Panc1 (cell line): ENCODE measurements around the gene RALGAPB. TPM values are rescaled to one million over a fixed set of nuclear protein-coding genes. Genes with fewer than 3 reads are reported as not detected.

ENCODE experiments used
- ATAC-seq: fragments of 200-7000 bp; cut with Tn5 transposase; 2 replicates; pipeline ENCODE4 v1.9.1; 2020; ENCODE audit warnings: mild to moderate bottlenecking, moderate library complexity
- BruUV-seq: library from RNA; stranded (reverse); fragments of 400-500 nt; replicated peaks from 2 replicates; lab custom pipeline; 2021; lab: Mats Ljungman, UMichigan
- CTCF ChIA-PET: fragments of 300-600 bp; sonication (Branson Sonifier 250); formaldehyde crosslinking; loops from one replicate; lab custom pipeline; 2022; ENCODE audit warnings: antibody characterized with exemption; lab: Charles Lee
- POLR2A ChIA-PET: fragments of 300-600 bp; sonication (Branson Sonifier 250); formaldehyde crosslinking; loops from one replicate; lab custom pipeline; 2022; ENCODE audit warnings: antibody characterized with exemption; lab: Charles Lee
- DNase-seq: peaks from one replicate; pipeline ENCODE4 v3.0.0-alpha.2; 2010; ENCODE audit warnings: low read depth, low spot score
- H3K27ac ChIP-seq: 2 replicates; pipeline ENCODE4 v1.5.1; 2011; ENCODE audit warnings: mild to moderate bottlenecking, low read length, inconsistent platforms
- H3K27me3 ChIP-seq: fragments of 200-500 bp; sonication (Bioruptor generic); 2 replicates; pipeline ENCODE4 v1.6.0; 2014; ENCODE audit warnings: low read length, inconsistent platforms; ENCODE audit not compliant: control insufficient read depth, insufficient read depth
- H3K36me3 ChIP-seq: fragments of 200-500 bp; sonication (Bioruptor generic); 2 replicates; pipeline ENCODE4 v1.5.1; 2014; ENCODE audit warnings: inconsistent platforms, mild to moderate bottlenecking, low read length, moderate library complexity; ENCODE audit not compliant: control insufficient read depth, insufficient read depth
- H3K4me1 ChIP-seq: 2 replicates; pipeline ENCODE4 v1.5.1; 2011; ENCODE audit warnings: inconsistent platforms, mild to moderate bottlenecking, low read length, moderate library complexity; ENCODE audit not compliant: control insufficient read depth, insufficient read depth
- H3K4me3 ChIP-seq, 2 experiments: 2 replicates each; pipeline ENCODE4 v1.5.1; 2011 to 2012; ENCODE audit warnings: low read depth in 2 of 2, low read length in 2 of 2, mild to moderate bottlenecking in 2 of 2, inconsistent platforms in 1 of 2, moderate library complexity in 1 of 2
- H3K9me3 ChIP-seq: fragments of 200-500 bp; sonication (Bioruptor generic); 2 replicates; pipeline ENCODE4 v1.5.1; 2014; ENCODE audit warnings: low read depth, mild to moderate bottlenecking, inconsistent platforms, low read length, moderate library complexity; ENCODE audit not compliant: control insufficient read depth, insufficient read depth
- CTCF ChIP-seq: fragments of 450-650 bp; IDR thresholded peaks from 2 replicates; pipeline ENCODE4 v1.5.1; 2017; ENCODE audit warnings: mild to moderate bottlenecking
- POLR2AphosphoS5 ChIP-seq: IDR thresholded peaks from 2 replicates; pipeline ENCODE4 v1.6.1; 2012; ENCODE audit warnings: mild to moderate bottlenecking, low read depth, low read length, moderate library complexity
- REST ChIP-seq, 2 experiments: IDR thresholded peaks; 2 replicates each; pipeline ENCODE4 v1.6.1; 2011 to 2012; ENCODE audit warnings: low read depth in 2 of 2, control low read depth in 1 of 2, low read length in 1 of 2, mild to moderate bottlenecking in 1 of 2, moderate library complexity in 1 of 2; ENCODE audit not compliant: insufficient read depth in 1 of 2
- SIN3A ChIP-seq: IDR thresholded peaks from 2 replicates; pipeline ENCODE4 v1.6.1; 2012; ENCODE audit warnings: low read depth, mild to moderate bottlenecking, low read length, moderate library complexity, borderline replicate concordance; ENCODE audit not compliant: insufficient read depth
- TCF7L2 ChIP-seq: IDR thresholded peaks from 2 replicates; pipeline ENCODE4 v1.6.1; 2011; ENCODE audit warnings: mild to moderate bottlenecking, low read depth, low read length, inconsistent platforms
- in situ Hi-C: cut with HindIII; loops from 2 replicates; pipeline ENCODE4 v1.10.0; 2016; ENCODE audit warnings: low sequenced_read_pairs, low pct_unique_long_range_greater_than_20kb
- intact Hi-C: fragments of 100-400 bp; cut with micrococcal nuclease; formaldehyde crosslinking; loops from one replicate; pipeline ENCODE4 v1.10.0; 2022; ENCODE audit not compliant: unreplicated experiment
- total RNA-seq: library from RNA; stranded (reverse); gene quantifications from one replicate; pipeline ENCODE4 v1.2.1, GENCODE V29; 2021; ENCODE audit not compliant: unreplicated experiment

The RALGAPB gene
- total RNA-seq, 1 experiment from 2014 or later = 33.1 TPM

GRCh38 chr20:38434301-38434741 is 38.3 kb upstream of the RALGAPB start:
- BruUV-seq = no TSS peak
- Histone ChIP-seq H3K36me3 (peaks cover 30% of the 10 kb centered on the region), H3K9me3 (no peaks in the 10 kb centered on the region), H3K27me3 (no peaks in the 10 kb centered on the region), H3K4me3 (peak overlapping the region; percentile 54 to 97), H3K27ac (peak overlapping the region; percentile 89), H3K4me1 (peaks cover 15% of the 10 kb centered on the region)
- POLR2A ChIA-PET = no interaction called here
- in situ Hi-C loops = no loop called here
- TF ChIP-seq SIN3A (no peak), REST (IDR thresholded peaks at IDR 0.05; ENCODE audit: insufficient read depth in 1 of 2, low read depth in 2 of 2, low read length in 1 of 2) (no peak), CTCF (no peak), POLR2AphosphoS5 (no peak), TCF7L2 (no peak)
- intact Hi-C loops = no loop called here
- DNase-seq = no peak
- CTCF ChIA-PET = no interaction called here
- peak; percentile 27 for ATAC-seq

GRCh38 chr20:38434770-38435554 is 37.7 kb upstream of the RALGAPB start, which contains the start of gene SNHG17:
TSS of gene SNHG17 (minus strand) at chr20:38435328.
- DNase-seq (peak; percentile 83), ATAC-seq (peak; percentile 90)
- TF ChIP-seq CTCF (peak; percentile 100), POLR2AphosphoS5 (peak; percentile 98), TCF7L2 (0 out of 2 replicates have a peak, but pooled peaks have one; percentile 46), SIN3A (peak; percentile 77; the same call in 1 of the 2 replicates), REST (IDR thresholded peaks at IDR 0.05; ENCODE audit: insufficient read depth in 1 of 2, low read depth in 2 of 2, low read length in 1 of 2) (peak in 1 of 2 experiments; percentile 76; a peak in 1 of 4 replicates)
- H3K27me3 ChIP-seq = no peaks in the 10 kb centered on the region
- H3K36me3 ChIP-seq = peaks cover 26% of the 10 kb centered on the region
- H3K27ac ChIP-seq = peak within 1 kb of the TSS; percentile 89
- no TSS peak for BruUV-seq
- POLR2A ChIA-PET = interaction anchor here (1.0 kb wide), 3 partner anchors 11 to 37 kb away, joined by 3 to 5 read pairs (median 4); partner anchors contain the start of gene RALGAPB
- H3K4me1 ChIP-seq = peaks cover 15% of the 10 kb centered on the region
- CTCF ChIA-PET = interaction anchor here (0.6 to 1.2 kb wide), 4 partner anchors 12 to 489 kb away, joined by 3 to 6 read pairs (median 4); no protein-coding TSS in a partner anchor
- in situ Hi-C loops = no loop called here
- no peaks in the 10 kb centered on the region for H3K9me3 ChIP-seq
- intact Hi-C loops = no loop called here
- peak within 1 kb of the TSS; percentile 54 to 97 for H3K4me3 ChIP-seq
